CD4-positive, alpha-beta T cell treated with Interleukin-17A for 1 hour (primary cell): Measurements from ENCODE around the gene EIF4G3.
"Not testable (repeated sequence)": the region's sequence is repeated elsewhere in the genome, so short reads cannot be mapped to it uniquely, and the experiment has no call there.

Experiments used
- DNase-seq: peaks from one replicate; pipeline ENCODE4 v3.0.0-alpha.2; 2020

Gene EIF4G3

GRCh38 chr1:20928146-20928545 lies 248.6 kb downstream of the EIF4G3 start:
- no peak for DNase-seq

GRCh38 chr1:20921285-20921684 lies 255.4 kb downstream of the EIF4G3 start:
- no peak for DNase-seq

DNA sequence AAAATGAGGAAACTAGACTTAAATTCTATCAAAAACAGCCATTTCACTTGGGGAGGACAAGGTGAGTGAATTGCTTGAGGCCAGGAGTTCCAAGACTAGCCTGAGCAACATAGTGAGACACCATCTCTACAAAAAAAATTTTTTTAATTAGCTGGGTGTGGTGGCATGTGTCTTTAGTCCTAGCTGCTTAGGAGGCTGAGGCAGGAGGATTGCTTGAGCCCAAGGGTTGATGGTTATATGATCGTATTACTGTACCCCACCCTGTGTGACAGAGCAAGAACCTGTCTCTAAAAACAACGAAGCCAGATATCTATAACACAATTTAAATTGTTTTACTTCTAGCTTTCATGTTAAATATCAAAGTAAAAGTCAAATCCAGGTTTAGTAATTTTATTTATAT lies 263.5 kb downstream of the EIF4G3 start:
- DNase-seq: no peak

DNA sequence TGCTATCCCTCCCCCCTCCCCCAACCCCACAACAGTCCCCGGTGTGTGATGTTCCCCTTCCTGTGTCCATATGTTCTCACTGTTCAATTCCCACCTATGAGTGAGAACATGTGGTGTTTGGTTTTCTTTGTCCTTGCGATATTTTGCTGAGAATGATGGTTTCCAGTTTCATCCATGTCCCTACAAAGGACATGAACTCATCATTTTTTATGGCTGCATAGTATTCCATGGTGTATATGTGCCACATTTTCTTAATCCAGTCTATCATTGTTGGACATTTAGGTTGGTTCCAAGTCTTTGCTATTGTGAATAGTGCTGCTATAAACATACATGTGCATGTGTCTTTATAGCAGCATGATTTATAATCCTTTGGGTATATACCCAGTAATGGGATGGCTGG lies 269.2 kb downstream of the EIF4G3 start:
- DNase-seq: not testable (repeated sequence)

GRCh38 chr1:20903437-20903836 lies 273.3 kb downstream of the EIF4G3 start:
- no peak for DNase-seq

DNA sequence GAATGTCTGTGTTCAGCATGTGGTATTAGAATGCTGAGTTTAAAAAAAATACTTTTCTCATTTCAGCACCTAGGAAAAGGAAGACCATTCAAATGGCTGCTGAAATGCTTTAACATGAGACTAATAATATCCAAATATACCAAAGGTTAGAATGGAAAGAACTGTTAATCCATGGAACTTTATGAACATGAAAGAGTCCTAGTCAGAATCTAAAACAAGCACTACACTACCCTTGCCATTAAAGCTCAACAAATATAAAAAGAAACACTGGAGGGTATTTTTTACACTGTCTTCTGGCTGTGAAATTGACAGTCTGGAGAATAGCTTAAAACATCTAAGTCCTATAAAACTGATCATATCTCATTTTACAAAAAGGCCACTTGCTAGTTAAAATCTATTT lies 276.6 kb downstream of the EIF4G3 start:
- DNase-seq: no peak

- no peak for DNase-seq
These were observed 277.3 kb downstream of the EIF4G3 start for GRCh38 chr1:20899154-20899972.

GRCh38 chr1:20896826-20897225 lies 279.9 kb downstream of the EIF4G3 start:
- DNase-seq: no peak

DNA sequence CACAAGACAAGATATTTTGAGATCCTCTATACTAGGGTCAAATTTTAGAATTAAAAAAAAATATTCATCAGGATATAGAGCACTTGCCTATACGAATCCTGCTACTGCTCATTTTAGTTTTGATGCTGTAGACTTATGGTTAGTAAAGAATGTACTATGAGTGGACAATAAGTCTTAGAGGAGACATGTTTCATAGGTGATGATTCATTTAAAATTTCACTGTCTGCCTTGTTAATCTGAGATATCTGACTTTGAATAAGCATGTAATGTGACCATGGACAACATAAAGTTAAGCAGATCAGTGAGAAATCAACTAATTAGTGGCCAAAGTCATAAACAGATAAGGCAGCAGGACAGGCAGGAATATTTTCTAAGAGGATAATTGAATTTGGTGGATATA lies 282.8 kb downstream of the EIF4G3 start:
- DNase-seq: no peak

DNA sequence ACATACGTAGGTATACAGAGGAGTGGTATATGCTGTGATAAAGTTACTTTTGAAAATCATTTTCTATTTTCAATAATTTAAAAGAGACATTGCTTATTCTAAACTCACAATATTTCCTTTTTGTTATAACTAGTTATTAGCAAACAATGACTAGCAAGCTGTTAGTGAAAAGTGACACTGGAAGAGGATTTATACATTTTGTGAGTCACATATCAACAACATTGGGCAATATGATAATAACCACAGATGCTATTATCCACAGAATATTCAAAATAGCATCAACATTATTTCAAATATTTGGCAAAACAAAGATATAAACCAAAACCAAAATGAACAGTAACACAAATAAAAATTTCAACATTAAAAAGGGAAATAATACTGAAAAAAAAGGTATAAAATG lies 285.6 kb downstream of the EIF4G3 start:
- DNase-seq: no peak

DNA sequence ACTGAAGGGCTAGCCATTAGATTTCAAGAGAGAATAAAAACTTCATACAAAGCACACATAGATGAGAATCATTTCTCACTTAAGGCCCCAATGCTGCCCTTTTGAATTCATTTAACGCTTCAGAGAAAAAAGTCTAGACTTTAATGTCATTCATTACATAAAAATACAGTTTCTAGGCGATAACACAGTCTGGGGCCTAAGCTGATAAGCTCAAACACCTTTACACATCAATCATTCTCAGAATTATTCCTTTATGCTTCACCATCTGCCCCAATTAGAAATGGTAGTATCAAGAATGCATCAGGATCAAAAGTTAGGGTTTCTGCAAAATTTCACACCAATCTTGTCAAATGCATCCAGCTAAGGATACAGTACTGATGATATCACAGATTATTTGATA lies 289.5 kb downstream of the EIF4G3 start:
- DNase-seq: no peak

- no peak for DNase-seq
These were observed 291.6 kb downstream of the EIF4G3 start for GRCh38 chr1:20885121-20885520.

GRCh38 chr1:20884513-20884912 lies 292.2 kb downstream of the EIF4G3 start:
- DNase-seq: no peak

GRCh38 chr1:20883766-20884165 lies 292.9 kb downstream of the EIF4G3 start:
- no peak for DNase-seq

DNA sequence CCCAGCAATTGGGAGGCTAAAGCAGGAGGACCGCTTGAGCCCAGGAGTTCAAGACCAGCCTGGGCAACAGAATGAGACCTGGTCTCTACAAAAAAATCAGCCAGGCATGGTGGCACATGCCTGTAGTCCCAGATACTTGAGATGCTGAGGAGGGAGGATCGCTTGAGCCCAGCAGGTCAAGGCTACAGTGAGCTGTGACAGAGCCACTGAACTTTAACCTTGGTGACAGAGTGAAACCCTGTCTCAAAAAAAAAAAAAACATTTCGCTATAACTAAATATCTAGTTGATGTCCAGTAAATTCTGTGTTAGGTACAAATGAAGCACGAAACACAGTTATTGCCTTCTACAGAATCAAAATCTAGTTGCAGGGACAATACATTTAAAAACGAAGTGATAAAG lies 293.9 kb downstream of the EIF4G3 start:
- DNase-seq: no peak

- DNase-seq: no peak
These were observed 297.9 kb downstream of the EIF4G3 start for GRCh38 chr1:20878799-20879198.

- no peak for DNase-seq
These were observed 301.3 kb downstream of the EIF4G3 start for GRCh38 chr1:20875198-20875973.

- no peak for DNase-seq
These were observed 303.4 kb downstream of the EIF4G3 start for GRCh38 chr1:20873311-20873710.

GRCh38 chr1:20871419-20871818 lies 305.3 kb downstream of the EIF4G3 start:
- no peak for DNase-seq

DNA sequence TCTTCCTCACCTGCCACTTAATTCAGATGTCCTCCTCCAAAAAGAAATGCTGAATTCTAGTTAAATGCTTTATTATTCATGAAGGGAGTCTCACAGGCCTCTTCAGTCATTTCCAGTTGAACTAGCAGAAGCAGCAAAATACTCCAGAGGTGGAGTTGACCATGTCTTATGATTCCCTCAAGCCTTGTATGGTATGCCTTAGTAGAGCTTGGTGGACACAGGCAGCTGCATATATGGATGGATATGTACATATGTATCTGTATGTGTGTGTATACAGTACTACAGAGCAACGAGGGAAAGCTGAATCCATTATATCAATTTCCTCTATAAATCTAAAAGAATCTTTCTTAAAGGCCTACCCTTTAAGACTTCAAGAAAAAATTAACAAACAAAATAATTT lies 306.0 kb downstream of the EIF4G3 start:
- DNase-seq: no peak

DNA sequence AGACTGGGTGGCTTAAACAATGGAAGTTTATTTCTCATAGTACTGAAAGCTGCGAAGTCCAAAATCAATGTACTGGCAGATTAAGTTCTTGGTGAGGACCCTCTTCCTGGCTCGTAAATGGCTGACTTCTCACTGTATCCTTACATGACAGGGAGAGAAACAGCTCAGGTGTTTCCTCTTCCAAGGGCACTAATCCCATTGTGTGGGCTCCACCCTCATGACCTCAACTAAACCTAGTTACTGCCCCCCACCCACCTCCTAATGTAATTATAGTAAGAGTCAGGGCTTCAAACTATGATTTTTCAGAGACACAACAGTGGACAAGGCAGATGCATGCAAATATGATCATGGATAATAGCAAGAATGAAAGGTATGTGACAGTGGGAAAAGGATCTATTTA lies 308.4 kb downstream of the EIF4G3 start:
- no peak for DNase-seq

GRCh38 chr1:20867847-20868246 lies 308.9 kb downstream of the EIF4G3 start:
- no peak for DNase-seq

- DNase-seq: no peak
These were observed 309.6 kb downstream of the EIF4G3 start for GRCh38 chr1:20867062-20867461.

GRCh38 chr1:20865001-20865400 lies 311.7 kb downstream of the EIF4G3 start:
- no peak for DNase-seq
